Stomach (tissue), 9 donors: Measurements from ENCODE around the gene PEAK3. TPM values are rescaled to one million over a fixed set of nuclear protein-coding genes. Genes with fewer than 3 reads are reported as not detected.

ENCODE experiments used
- DNase-seq, 2 donors: peaks; one replicate each; pipeline versions ENCODE4 v3.0.0 to v3.0.0-alpha.2; 2013 to 2019
- H3K27ac ChIP-seq, 5 donors: fragments of 200-600 bp in 4 of 5; sonication (generic) in 4 of 5; one replicate each; pipeline ENCODE4 v1.5.1; 2013 to 2019; ENCODE audit warnings: mild to moderate bottlenecking in 1 of 5, moderate library complexity in 1 of 5
- H3K27me3 ChIP-seq, 3 donors: fragments of 200-600 bp; sonication (generic); one replicate each; pipeline ENCODE4 v1.5.1; 2017 to 2019; ENCODE audit warnings: mixed run types in 1 of 3
- H3K36me3 ChIP-seq, 4 donors: fragments of 200-600 bp; sonication (generic); 1 replicate in 3 of 4; 2 replicates in 1 of 4; pipeline ENCODE4 v1.5.1; 2016 to 2019
- H3K4me1 ChIP-seq, 4 donors: fragments of 200-600 bp; sonication (generic); one replicate each; pipeline ENCODE4 v1.5.1; 2016 to 2019
- H3K4me3 ChIP-seq, 4 donors: fragments of 200-600 bp; sonication (generic) in 3 of 4; one replicate each; pipeline ENCODE4 v1.5.1; 2016 to 2019; ENCODE audit warnings: mild to moderate bottlenecking in 1 of 4
- H3K9me3 ChIP-seq, 4 donors: fragments of 200-600 bp; sonication (generic); one replicate each; pipeline ENCODE4 v1.5.1; 2016 to 2019
- CTCF ChIP-seq, 7 experiments: fragments of 450-650 bp in 4 of 7; fragments of 200-600 bp in 3 of 7; sonication (generic) in 3 of 7; IDR thresholded peaks; one replicate each; pipeline ENCODE4 v1.5.1; 2016 to 2019; ENCODE audit warnings: antibody characterized with exemption in 7 of 7, control low read depth in 2 of 7, mild to moderate bottlenecking in 1 of 7
- EP300 ChIP-seq: sonication (generic); formaldehyde crosslinking; IDR thresholded peaks from one replicate; pipeline ENCODE4 v1.6.1; 2017; ENCODE audit warnings: antibody characterized with exemption
- POLR2A ChIP-seq, 4 donors: fragments of 450-650 bp; IDR thresholded peaks; one replicate each; pipeline ENCODE4 v1.6.1; 2016; ENCODE audit warnings: antibody characterized with exemption in 4 of 4, control low read depth in 2 of 4, mild to moderate bottlenecking in 1 of 4, moderate library complexity in 1 of 4
- POLR2AphosphoS5 ChIP-seq, 3 donors: sonication (generic); formaldehyde crosslinking; IDR thresholded peaks; one replicate each; pipeline ENCODE4 v1.6.1; 2016; ENCODE audit warnings: antibody characterized with exemption in 3 of 3
- WGBS, 5 donors: extraction: QIAGEN DNeasy Blood & Tissue Kit in 3 of 5; methylation state at CpG; one replicate each; pipeline versions ENCODE4 v1.1.5 to v1.1.7; 2013 to 2018; 5-methylcytosine and 5-hydroxymethylcytosine counted together
- intact Hi-C: fragments of 100-400 bp; cut with DNase I; formaldehyde crosslinking; loops from one replicate; pipeline ENCODE4 v1.15.1; 2023; ENCODE audit warnings: low total_unique reads
- polyA plus RNA-seq, 3 donors: library from polyadenylated mRNA; stranded (reverse); fragments of 200-250 nt; gene quantifications; one replicate each; pipeline ENCODE4 v1.2.3, GENCODE V29; 2013
- total RNA-seq, 5 donors: library from RNA; depleted of rRNA; stranded (reverse); fragments of >200 nt; gene quantifications; one replicate each; pipeline versions ENCODE4 v1.1.0 to v1.2.3, GENCODE V29; 2014 to 2016
- donor health status: healthy with polysubstance abuse.
- donor health status: Bipolar disorder and iron deficiency.
- donor health status: healthy.

Gene PEAK3
- total and polyA plus RNA-seq, 8 donors: 0.15 to 1.4 (median 0.59) TPM; not detected in 4

- intact Hi-C loops: loop anchor here (10.0 kb wide), 1 partner anchor 86 kb away; the partner anchor contains the start of genes LSM7 and SPPL2B
- Histone ChIP-seq H3K4me1 (peaks cover 67 to 84% (median 81%) of the 10 kb centered on the region in 4 donors), H3K36me3 (peaks cover 12 to 26% (median 21%) of the 10 kb centered on the region in 4 donors), H3K9me3 (no peaks in the 10 kb centered on the region), H3K27ac (peak overlapping the region in 3 of 5 donors; percentile 42 to 65 (median 58)), H3K27me3 (no peaks in the 10 kb centered on the region), H3K4me3 (peak overlapping the region in 3 of 4 donors; percentile 7 to 88 (median 31))
- 51 to 64% (median 61%) methylated on average over 10 of the region's 10 CpGs for WGBS, 5 donors
- DNase-seq: no peak
- TF ChIP-seq POLR2A (IDR thresholded peaks at IDR 0.05) (no peak), CTCF (IDR thresholded peaks at IDR 0.05) (no peak), EP300 (no peak), POLR2AphosphoS5 (IDR thresholded peaks at IDR 0.05) (no peak)
Observed at GRCh38 chr19:2239173-2239572, 42.8 kb downstream of the PEAK3 start.

DNA sequence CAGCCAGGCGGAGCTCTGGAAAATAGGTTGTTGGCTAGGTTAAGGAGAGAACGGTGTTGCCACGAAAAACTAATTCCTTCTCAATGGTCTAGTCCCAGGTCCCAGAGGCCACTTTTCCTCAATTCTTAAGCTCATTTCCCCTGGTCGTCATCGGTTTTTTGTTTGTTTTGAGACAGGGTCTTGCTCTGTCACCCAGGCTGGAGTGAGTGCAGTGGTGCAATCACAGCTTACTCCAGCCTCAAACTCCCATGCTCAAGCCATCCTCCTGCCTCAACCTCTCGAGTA, 44.2 kb downstream of the PEAK3 start:
- intact Hi-C loops: loop anchor here (10.0 kb wide), 1 partner anchor 87 kb away; the partner anchor contains the start of genes LSM7 and SPPL2B
- Histone ChIP-seq H3K27ac (peak overlapping the region in 3 of 5 donors; percentile 21 to 99 (median 96)), H3K9me3 (no peaks in the 10 kb centered on the region), H3K27me3 (no peaks in the 10 kb centered on the region), H3K4me3 (peak overlapping the region; percentile 74 to 99 (median 91)), H3K36me3 (peaks cover 11 to 26% (median 21%) of the 10 kb centered on the region in 4 donors), H3K4me1 (peaks cover 72 to 92% (median 86%) of the 10 kb centered on the region in 4 donors)
- no peak for DNase-seq
- WGBS, 5 donors: 64 to 74% (median 66%) methylated on average over 6 of the region's 6 CpGs
- TF ChIP-seq POLR2AphosphoS5 (IDR thresholded peaks at IDR 0.05): no peak
- no peak for TF ChIP-seq EP300
- no peak for TF ChIP-seq POLR2A (IDR thresholded peaks at IDR 0.05)
- TF ChIP-seq CTCF (IDR thresholded peaks at IDR 0.05): no peak

GRCh38 chr19:2237051-2237868, 44.7 kb downstream of the PEAK3 start:
- peak overlapping the region; percentile 92 to 99 (median 99) for H3K27ac ChIP-seq

More at GRCh38 chr19:2237051-2237868, 44.7 kb downstream of the PEAK3 start:
- Histone ChIP-seq H3K36me3 (peaks cover 12 to 31% (median 25%) of the 10 kb centered on the region in 4 donors), H3K4me3 (peak overlapping the region; percentile 74 to 99 (median 91)), H3K4me1 (peaks cover 68 to 87% (median 86%) of the 10 kb centered on the region in 4 donors), H3K9me3 (no peaks in the 10 kb centered on the region), H3K27me3 (no peaks in the 10 kb centered on the region)
- TF ChIP-seq POLR2A (IDR thresholded peaks at IDR 0.05) (no peak), CTCF (IDR thresholded peaks at IDR 0.05) (no peak), EP300 (no peak), POLR2AphosphoS5 (IDR thresholded peaks at IDR 0.05) (no peak)
- 38 to 60% (median 42%) methylated on average over 29 to 43 of the region's 43 CpGs for WGBS, 5 donors
- intact Hi-C loops: loop anchor here (10.0 kb wide), 1 partner anchor 88 kb away; the partner anchor contains the start of genes LSM7 and SPPL2B
- DNase-seq: no peak
